HepG2 (cell line): ENCODE results near the gene ING2. TPM values are rescaled to one million over a fixed set of nuclear protein-coding genes. Genes with fewer than 3 reads are reported as not detected.

Experiments
- ARHGAP35 ChIP-seq: sonication (generic); formaldehyde crosslinking; IDR thresholded peaks from 2 replicates; pipeline ENCODE4 v1.9.0; 2022; ENCODE audit warnings: mild to moderate bottlenecking, inconsistent platforms, moderate library complexity, missing genetic modification reagents, borderline replicate concordance
- CCAR2 ChIP-seq: fragments of 200-400 bp; formaldehyde crosslinking; optimal IDR thresholded peaks from 2 replicates; pipeline ENCODE3; 2018; ENCODE audit warnings: low read depth, mild to moderate bottlenecking, low read length, moderate library complexity
- DMAP1 ChIP-seq: IDR thresholded peaks from 2 replicates; pipeline ENCODE4 v1.6.1; 2016
- FOXJ3 ChIP-seq: sonication (generic); formaldehyde crosslinking; IDR thresholded peaks from 2 replicates; pipeline ENCODE4 v1.4.0; 2020; ENCODE audit warnings: missing genetic modification reagents, mild to moderate bottlenecking, borderline replicate concordance
- GFI1 ChIP-seq: sonication (generic); formaldehyde crosslinking; IDR thresholded peaks from 2 replicates; pipeline ENCODE4 v1.5.0; 2020; ENCODE audit warnings: missing genetic modification reagents, mild to moderate bottlenecking, borderline replicate concordance
- RBAK ChIP-seq: sonication (generic); formaldehyde crosslinking; IDR thresholded peaks from 2 replicates; pipeline ENCODE4 v1.5.1; 2020; ENCODE audit warnings: mild to moderate bottlenecking, missing genetic modification reagents
- REPIN1 ChIP-seq: sonication (generic); formaldehyde crosslinking; IDR thresholded peaks from 2 replicates; pipeline ENCODE4 v1.8.0; 2022; ENCODE audit warnings: missing genetic modification reagents, low read depth, mild to moderate bottlenecking, borderline replicate concordance
- SNRNP70 ChIP-seq: fragments of 200-400 bp; formaldehyde crosslinking; IDR thresholded peaks from 2 replicates; pipeline ENCODE4 v1.6.1; 2017; ENCODE audit warnings: mild to moderate bottlenecking, low read depth, low read length, moderate library complexity
- TBP ChIP-seq: sonication (generic); formaldehyde crosslinking; IDR thresholded peaks from 2 replicates; pipeline ENCODE4 v1.5.0; 2020; ENCODE audit warnings: missing genetic modification reagents
- ZBTB8A ChIP-seq: sonication (generic); formaldehyde crosslinking; IDR thresholded peaks from 2 replicates; pipeline ENCODE4 v1.4.0; 2020; ENCODE audit warnings: mild to moderate bottlenecking, low read depth, missing genetic modification reagents, borderline replicate concordance
- ZNF253 ChIP-seq: sonication (generic); formaldehyde crosslinking; IDR thresholded peaks from 2 replicates; pipeline ENCODE4 v1.8.0; 2022; ENCODE audit warnings: mild to moderate bottlenecking, missing genetic modification reagents, borderline replicate concordance
- ZNF546 ChIP-seq: sonication (generic); formaldehyde crosslinking; conservative IDR thresholded peaks from 2 replicates; pipeline ENCODE4 v1.8.1; 2023; ENCODE audit warnings: mild to moderate bottlenecking, missing genetic modification reagents
- ZNF616 ChIP-seq: sonication (generic); formaldehyde crosslinking; IDR thresholded peaks from 2 replicates; pipeline ENCODE4 v1.5.0; 2020; ENCODE audit warnings: low read depth, mild to moderate bottlenecking, missing genetic modification reagents
- polyA plus RNA-seq, 8 experiments: library from polyadenylated mRNA; depleted of rRNA in 3 of 8; stranded (reverse) in 7 of 8; unstranded in 1 of 8; fragments of >200 nt; fragmentation: Illumina TruSeq in 4 of 8; extraction: Trizol in 4 of 8; gene quantifications; 2 replicates each; pipeline versions ENCODE4 v1.2.1 to v1.2.3, GENCODE V29; 2011 to 2016; ENCODE audit warnings: low read depth in 4 of 8, missing spikeins in 1 of 8, mixed read lengths in 1 of 8; ENCODE audit not compliant: insufficient read depth in 1 of 8
- total RNA-seq, 5 experiments: library from RNA; depleted of rRNA; stranded (reverse); fragments of >200 nt; fragmentation: Illumina TruSeq; extraction: Trizol; gene quantifications; 2 replicates each; pipeline ENCODE4 v1.2.3, GENCODE V29; 2016; ENCODE audit warnings: low read depth in 1 of 5
- TF ChIP-seq, protein P1 (sequence below): sonication (generic); formaldehyde crosslinking; IDR thresholded peaks from 2 replicates; pipeline ENCODE4 v1.5.0; 2020; ENCODE audit warnings: mild to moderate bottlenecking, missing genetic modification reagents, borderline replicate concordance
- TF ChIP-seq, protein P2 (sequence below): IDR thresholded peaks from 2 replicates; pipeline ENCODE4 v1.6.1; 2016; ENCODE audit warnings: low read depth, control low read depth
- TF ChIP-seq, protein P3 (sequence below): sonication (generic); formaldehyde crosslinking; IDR thresholded peaks from 2 replicates; pipeline ENCODE4 v1.5.0; 2020; ENCODE audit warnings: mild to moderate bottlenecking, low read depth, missing genetic modification reagents, borderline replicate concordance
- TF ChIP-seq, protein P4 (sequence below): sonication (generic); formaldehyde crosslinking; IDR thresholded peaks from 2 replicates; pipeline ENCODE4 v1.4.0; 2020; ENCODE audit warnings: missing genetic modification reagents
- TF ChIP-seq, protein P5 (sequence below): sonication (generic); formaldehyde crosslinking; IDR thresholded peaks from 2 replicates; pipeline ENCODE4 v1.5.0; 2020; ENCODE audit warnings: missing genetic modification reagents

The ING2 gene
- total and polyA plus RNA-seq, 2 of the 13 experiments (the other 11 are each of a cell fraction or from before 2014, with no cell fraction given) = 6.6 to 12.4 TPM

DNA sequence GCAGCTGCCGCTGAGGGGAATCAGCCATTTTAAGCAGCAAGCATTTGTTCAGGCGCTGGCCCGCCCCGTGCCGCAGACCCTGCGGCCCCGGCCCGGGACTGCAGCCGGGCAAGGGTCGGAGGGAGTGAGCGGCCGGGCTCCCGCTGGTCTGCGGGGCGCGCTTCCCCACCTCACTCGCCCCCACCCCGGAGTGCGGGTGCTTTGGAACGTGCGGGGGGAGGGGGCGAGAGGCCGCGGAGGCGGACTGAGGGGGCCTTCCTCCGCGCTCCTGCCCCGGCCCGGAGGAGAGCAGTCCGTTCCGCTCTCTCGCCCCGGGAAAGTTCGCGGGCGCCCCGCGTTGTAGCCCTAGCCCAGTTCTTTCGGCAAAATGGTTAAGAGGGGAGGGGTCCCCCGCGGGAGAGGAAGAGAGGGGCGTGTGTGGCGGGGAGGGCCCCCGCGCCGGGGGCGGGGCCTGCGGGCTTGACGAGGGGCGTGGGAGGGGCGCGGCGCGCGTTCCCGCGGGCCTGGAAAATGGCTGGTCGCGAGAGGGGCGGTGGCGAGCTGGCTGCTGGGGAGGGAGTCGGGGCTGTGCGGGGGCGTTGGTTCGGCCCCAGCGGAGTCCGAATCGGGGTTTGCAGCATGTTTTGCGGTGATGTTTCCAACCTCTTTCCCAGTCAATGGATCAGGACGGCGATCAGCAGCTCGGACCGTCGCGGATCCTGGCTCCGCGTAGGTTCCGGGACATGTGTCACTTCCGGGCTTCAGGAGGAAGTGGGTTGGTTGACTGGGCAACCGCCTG lies 942 bp downstream of the ING2 start (continued):
- TF ChIP-seq ARHGAP35 (CRISPR knock-in tag) (no peak; the same call in 1 of the 2 replicates), GFI1 (no peak), ZNF546 (CRISPR knock-in tag) (peak; percentile 76; the same call in 1 of the 2 replicates), ZNF616 (CRISPR knock-in tag) (no peak), DMAP1 (CRISPR knock-in tag) (peak; percentile 84), TBP (no peak), FOXJ3 (CRISPR knock-in tag) (no peak), SNRNP70 (no peak), REPIN1 (peak; percentile 8; the same call in 1 of the 2 replicates), CCAR2 (no peak), ZBTB8A (no peak), RBAK (CRISPR knock-in tag) (no peak), ZNF253 (CRISPR knock-in tag) (no peak)
- TF ChIP-seq, protein P1, sequence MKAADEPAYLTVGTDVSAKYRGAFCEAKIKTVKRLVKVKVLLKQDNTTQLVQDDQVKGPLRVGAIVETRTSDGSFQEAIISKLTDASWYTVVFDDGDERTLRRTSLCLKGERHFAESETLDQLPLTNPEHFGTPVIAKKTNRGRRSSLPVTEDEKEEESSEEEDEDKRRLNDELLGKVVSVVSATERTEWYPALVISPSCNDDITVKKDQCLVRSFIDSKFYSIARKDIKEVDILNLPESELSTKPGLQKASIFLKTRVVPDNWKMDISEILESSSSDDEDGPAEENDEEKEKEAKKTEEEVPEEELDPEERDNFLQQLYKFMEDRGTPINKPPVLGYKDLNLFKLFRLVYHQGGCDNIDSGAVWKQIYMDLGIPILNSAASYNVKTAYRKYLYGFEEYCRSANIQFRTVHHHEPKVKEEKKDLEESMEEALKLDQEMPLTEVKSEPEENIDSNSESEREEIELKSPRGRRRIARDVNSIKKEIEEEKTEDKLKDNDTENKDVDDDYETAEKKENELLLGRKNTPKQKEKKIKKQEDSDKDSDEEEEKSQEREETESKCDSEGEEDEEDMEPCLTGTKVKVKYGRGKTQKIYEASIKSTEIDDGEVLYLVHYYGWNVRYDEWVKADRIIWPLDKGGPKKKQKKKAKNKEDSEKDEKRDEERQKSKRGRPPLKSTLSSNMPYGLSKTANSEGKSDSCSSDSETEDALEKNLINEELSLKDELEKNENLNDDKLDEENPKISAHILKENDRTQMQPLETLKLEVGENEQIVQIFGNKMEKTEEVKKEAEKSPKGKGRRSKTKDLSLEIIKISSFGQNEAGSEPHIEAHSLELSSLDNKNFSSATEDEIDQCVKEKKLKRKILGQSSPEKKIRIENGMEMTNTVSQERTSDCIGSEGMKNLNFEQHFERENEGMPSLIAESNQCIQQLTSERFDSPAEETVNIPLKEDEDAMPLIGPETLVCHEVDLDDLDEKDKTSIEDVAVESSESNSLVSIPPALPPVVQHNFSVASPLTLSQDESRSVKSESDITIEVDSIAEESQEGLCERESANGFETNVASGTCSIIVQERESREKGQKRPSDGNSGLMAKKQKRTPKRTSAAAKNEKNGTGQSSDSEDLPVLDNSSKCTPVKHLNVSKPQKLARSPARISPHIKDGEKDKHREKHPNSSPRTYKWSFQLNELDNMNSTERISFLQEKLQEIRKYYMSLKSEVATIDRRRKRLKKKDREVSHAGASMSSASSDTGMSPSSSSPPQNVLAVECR (CRISPR knock-in tag) = peak; percentile 96
- TF ChIP-seq, protein P2, sequence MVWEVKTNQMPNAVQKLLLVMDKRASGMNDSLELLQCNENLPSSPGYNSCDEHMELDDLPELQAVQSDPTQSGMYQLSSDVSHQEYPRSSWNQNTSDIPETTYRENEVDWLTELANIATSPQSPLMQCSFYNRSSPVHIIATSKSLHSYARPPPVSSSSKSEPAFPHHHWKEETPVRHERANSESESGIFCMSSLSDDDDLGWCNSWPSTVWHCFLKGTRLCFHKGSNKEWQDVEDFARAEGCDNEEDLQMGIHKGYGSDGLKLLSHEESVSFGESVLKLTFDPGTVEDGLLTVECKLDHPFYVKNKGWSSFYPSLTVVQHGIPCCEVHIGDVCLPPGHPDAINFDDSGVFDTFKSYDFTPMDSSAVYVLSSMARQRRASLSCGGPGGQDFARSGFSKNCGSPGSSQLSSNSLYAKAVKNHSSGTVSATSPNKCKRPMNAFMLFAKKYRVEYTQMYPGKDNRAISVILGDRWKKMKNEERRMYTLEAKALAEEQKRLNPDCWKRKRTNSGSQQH (CRISPR knock-in tag) = 0 out of 2 replicates have a peak, but pooled peaks have one; percentile 73
- TF ChIP-seq, protein P3, sequence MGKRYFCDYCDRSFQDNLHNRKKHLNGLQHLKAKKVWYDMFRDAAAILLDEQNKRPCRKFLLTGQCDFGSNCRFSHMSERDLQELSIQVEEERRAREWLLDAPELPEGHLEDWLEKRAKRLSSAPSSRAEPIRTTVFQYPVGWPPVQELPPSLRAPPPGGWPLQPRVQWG (CRISPR knock-in tag) = no peak
- TF ChIP-seq, protein P4, sequence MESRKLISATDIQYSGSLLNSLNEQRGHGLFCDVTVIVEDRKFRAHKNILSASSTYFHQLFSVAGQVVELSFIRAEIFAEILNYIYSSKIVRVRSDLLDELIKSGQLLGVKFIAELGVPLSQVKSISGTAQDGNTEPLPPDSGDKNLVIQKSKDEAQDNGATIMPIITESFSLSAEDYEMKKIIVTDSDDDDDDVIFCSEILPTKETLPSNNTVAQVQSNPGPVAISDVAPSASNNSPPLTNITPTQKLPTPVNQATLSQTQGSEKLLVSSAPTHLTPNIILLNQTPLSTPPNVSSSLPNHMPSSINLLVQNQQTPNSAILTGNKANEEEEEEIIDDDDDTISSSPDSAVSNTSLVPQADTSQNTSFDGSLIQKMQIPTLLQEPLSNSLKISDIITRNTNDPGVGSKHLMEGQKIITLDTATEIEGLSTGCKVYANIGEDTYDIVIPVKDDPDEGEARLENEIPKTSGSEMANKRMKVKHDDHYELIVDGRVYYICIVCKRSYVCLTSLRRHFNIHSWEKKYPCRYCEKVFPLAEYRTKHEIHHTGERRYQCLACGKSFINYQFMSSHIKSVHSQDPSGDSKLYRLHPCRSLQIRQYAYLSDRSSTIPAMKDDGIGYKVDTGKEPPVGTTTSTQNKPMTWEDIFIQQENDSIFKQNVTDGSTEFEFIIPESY (CRISPR knock-in tag) = no peak
- TF ChIP-seq, protein P5, sequence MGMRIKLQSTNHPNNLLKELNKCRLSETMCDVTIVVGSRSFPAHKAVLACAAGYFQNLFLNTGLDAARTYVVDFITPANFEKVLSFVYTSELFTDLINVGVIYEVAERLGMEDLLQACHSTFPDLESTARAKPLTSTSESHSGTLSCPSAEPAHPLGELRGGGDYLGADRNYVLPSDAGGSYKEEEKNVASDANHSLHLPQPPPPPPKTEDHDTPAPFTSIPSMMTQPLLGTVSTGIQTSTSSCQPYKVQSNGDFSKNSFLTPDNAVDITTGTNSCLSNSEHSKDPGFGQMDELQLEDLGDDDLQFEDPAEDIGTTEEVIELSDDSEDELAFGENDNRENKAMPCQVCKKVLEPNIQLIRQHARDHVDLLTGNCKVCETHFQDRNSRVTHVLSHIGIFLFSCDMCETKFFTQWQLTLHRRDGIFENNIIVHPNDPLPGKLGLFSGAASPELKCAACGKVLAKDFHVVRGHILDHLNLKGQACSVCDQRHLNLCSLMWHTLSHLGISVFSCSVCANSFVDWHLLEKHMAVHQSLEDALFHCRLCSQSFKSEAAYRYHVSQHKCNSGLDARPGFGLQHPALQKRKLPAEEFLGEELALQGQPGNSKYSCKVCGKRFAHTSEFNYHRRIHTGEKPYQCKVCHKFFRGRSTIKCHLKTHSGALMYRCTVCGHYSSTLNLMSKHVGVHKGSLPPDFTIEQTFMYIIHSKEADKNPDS (CRISPR knock-in tag) = 0 out of 2 replicates have a peak, but pooled peaks have one; percentile 28
